ENCODE measurements around the gene EPB41L3. TPM values are rescaled to one million over a fixed set of nuclear protein-coding genes. Genes with fewer than 3 reads are reported as not detected.

EPB41L3 gene
- total RNA-seq, 1 experiment from 2014 or later, result 16.1 TPM

DNA sequence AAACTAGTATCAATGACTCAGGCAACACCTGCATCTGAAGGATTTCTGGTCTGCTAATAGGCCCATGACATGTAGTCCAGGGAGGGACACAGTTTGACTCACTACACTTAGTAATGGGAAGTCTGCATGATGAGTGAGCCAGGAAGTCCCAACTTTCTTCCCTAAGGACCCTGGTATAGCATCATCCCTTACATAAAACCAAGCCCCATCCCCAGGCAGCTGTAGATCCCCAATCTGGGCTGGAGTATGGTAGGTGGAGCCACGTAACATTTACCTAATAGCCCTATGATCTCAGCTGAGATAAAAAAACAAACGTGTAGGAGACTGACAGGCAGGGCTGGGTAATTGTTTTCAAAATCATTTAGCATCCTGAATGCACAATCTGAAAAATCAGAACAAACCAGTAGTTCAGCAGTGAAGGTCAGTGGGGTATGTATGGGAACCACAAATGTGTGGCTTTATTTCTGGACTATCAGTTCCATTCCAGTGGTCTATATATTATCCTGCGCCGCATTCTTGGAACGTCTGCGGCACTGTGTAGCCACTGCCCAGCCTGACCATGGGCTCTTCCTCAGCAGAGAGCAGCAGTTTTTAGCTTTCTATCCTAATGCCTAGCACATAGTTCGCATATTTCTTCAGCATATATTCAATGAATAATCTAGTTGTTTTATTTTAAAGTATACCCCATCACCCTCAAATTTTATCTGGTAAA lies 33.5 kb downstream of the EPB41L3 start:
- no peak overlapping the region for H2BK12ac ChIP-seq (ENCODE audit: insufficient read length, low read depth, low read length)
- H3K79me1 ChIP-seq (ENCODE audit: insufficient read depth, low read depth, low read length, poor library complexity, severe bottlenecking), result no peaks in the 10 kb centered on the region
- no peak overlapping the region for H3K23ac ChIP-seq (ENCODE audit: insufficient read length, low read depth, low read length)
- no peak overlapping the region for H2AFZ ChIP-seq (ENCODE audit: low read length)
- no peak overlapping the region for H2BK5ac ChIP-seq (ENCODE audit: insufficient read length, low read length)
- DNase-seq, result no peak
- no peaks in the 10 kb centered on the region for H3K27me3 ChIP-seq (ENCODE audit: insufficient read depth, low read length)
- H4K91ac ChIP-seq (ENCODE audit: insufficient read length, low read depth, low read length), result no peak overlapping the region
- no peak overlapping the region for H3K27ac ChIP-seq (ENCODE audit: insufficient read length, low read depth, low read length)
- TF ChIP-seq, protein P1, sequence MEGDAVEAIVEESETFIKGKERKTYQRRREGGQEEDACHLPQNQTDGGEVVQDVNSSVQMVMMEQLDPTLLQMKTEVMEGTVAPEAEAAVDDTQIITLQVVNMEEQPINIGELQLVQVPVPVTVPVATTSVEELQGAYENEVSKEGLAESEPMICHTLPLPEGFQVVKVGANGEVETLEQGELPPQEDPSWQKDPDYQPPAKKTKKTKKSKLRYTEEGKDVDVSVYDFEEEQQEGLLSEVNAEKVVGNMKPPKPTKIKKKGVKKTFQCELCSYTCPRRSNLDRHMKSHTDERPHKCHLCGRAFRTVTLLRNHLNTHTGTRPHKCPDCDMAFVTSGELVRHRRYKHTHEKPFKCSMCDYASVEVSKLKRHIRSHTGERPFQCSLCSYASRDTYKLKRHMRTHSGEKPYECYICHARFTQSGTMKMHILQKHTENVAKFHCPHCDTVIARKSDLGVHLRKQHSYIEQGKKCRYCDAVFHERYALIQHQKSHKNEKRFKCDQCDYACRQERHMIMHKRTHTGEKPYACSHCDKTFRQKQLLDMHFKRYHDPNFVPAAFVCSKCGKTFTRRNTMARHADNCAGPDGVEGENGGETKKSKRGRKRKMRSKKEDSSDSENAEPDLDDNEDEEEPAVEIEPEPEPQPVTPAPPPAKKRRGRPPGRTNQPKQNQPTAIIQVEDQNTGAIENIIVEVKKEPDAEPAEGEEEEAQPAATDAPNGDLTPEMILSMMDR (conservative IDR thresholded peaks at IDR 0.05), result no peak
- peaks cover 0 to 3% (median 0%) of the 10 kb centered on the region in 3 experiments; a peak in 2 of 7 replicates for H3K36me3 Mint-ChIP-seq (ENCODE audit: insufficient read depth in 1 of 3, low read depth in 3 of 3)
- H3K23me2 ChIP-seq (ENCODE audit: insufficient read length, low read depth, low read length, poor library complexity, severe bottlenecking), result no peaks in the 10 kb centered on the region
- H3K4me1 ChIP-seq (ENCODE audit: insufficient read depth, low read length), result peaks cover 3% of the 10 kb centered on the region; the same call in 1 of the 2 replicates
- no peaks in the 10 kb centered on the region for H3K9me3 ChIP-seq (ENCODE audit: control insufficient read depth, low read depth, low read length)
- WGBS (ENCODE audit: extremely low coverage, insufficient read length, low lambda C conversion rate), result no CpG with 5 or more reads among the region's 7 CpGs
- no peak overlapping the region for H3T11ph ChIP-seq (ENCODE audit: low read length)
- no peak overlapping the region for H2AK5ac ChIP-seq (ENCODE audit: insufficient read length, low read length)
- H3K56ac ChIP-seq (ENCODE audit: insufficient read length, low read depth, low read length), result no peak overlapping the region
- no peak overlapping the region for H2BK20ac ChIP-seq (ENCODE audit: low read depth, low read length, poor library complexity, severe bottlenecking)
- H3K4ac ChIP-seq (ENCODE audit: low read depth, low read length), result no peak overlapping the region
- no peaks in the 10 kb centered on the region for H3K79me2 ChIP-seq (ENCODE audit: insufficient read depth, low read length)
- H4K5ac ChIP-seq (ENCODE audit: insufficient read length, low read depth, low read length), result no peak overlapping the region
- no peak overlapping the region for H3K4me2 ChIP-seq (ENCODE audit: insufficient read depth, insufficient read length, low read length)
- no peaks in the 10 kb centered on the region for H4K20me1 ChIP-seq (ENCODE audit: control insufficient read depth, insufficient read depth, insufficient read length)
- H3K9me3 Mint-ChIP-seq, result no peaks in the 10 kb centered on the region; a peak in 2 of 5 replicates
- no peak overlapping the region for H3K14ac ChIP-seq (ENCODE audit: insufficient read depth, low read length)
- no peak overlapping the region for H3K27ac Mint-ChIP-seq
- H3K4me3 Mint-ChIP-seq, result no peak overlapping the region
- no peak overlapping the region for H3K18ac ChIP-seq (ENCODE audit: insufficient read length, low read depth, low read length)
- H3K4me1 Mint-ChIP-seq, result peaks cover 16 to 22% of the 10 kb centered on the region in 2 experiments
- no peaks in the 10 kb centered on the region for H3K27me3 Mint-ChIP-seq (ENCODE audit: low read depth)
- H3K9ac ChIP-seq (ENCODE audit: extremely low read depth, insufficient read length, low read length), result no peak overlapping the region
- no peak overlapping the region for H2BK15ac ChIP-seq (ENCODE audit: low read depth, low read length)
- no peak overlapping the region for H4K8ac ChIP-seq (replicated peaks; ENCODE audit: insufficient read length, low read depth, low read length)
- no peak overlapping the region for H2BK120ac ChIP-seq (ENCODE audit: low read depth, low read length, poor library complexity, severe bottlenecking)

Data from H9 (cell line).